Neural progenitor cell (in vitro differentiated cells): ENCODE measurements around the gene PHEX. TPM values are rescaled to one million over a fixed set of nuclear protein-coding genes. Genes with fewer than 3 reads are reported as not detected.

Experiments
- DNase-seq: peaks from one replicate; pipeline ENCODE4 v3.0.0-alpha.2; 2016; ENCODE audit warnings: low spot score
- H2AFZ ChIP-seq: fragments of 200-600 bp; sonication (generic); replicated peaks from 2 replicates; pipeline ENCODE4 v1.6.1; 2016; ENCODE audit warnings: antibody characterized with exemption
- H3F3A ChIP-seq: fragments of 200-600 bp; sonication (generic); 2 replicates; pipeline ENCODE4 v1.6.1; 2016; ENCODE audit warnings: antibody characterized with exemption, low read depth
- H3K27ac ChIP-seq: fragments of 200-600 bp; sonication (generic); 2 replicates; pipeline ENCODE4 v1.5.1; 2016; ENCODE audit warnings: mild to moderate bottlenecking
- H3K27me3 ChIP-seq: fragments of 200-600 bp; sonication (generic); 2 replicates; pipeline ENCODE4 v1.6.1; 2016; ENCODE audit warnings: mild to moderate bottlenecking, moderate library complexity
- H3K36me3 ChIP-seq: fragments of 200-600 bp; sonication (generic); 2 replicates; pipeline ENCODE4 v1.5.1; 2016
- H3K4me1 ChIP-seq: fragments of 200-600 bp; sonication (generic); 2 replicates; pipeline ENCODE4 v1.6.1; 2016; ENCODE audit warnings: mixed run types
- H3K4me2 ChIP-seq: fragments of 200-600 bp; sonication (generic); 2 replicates; pipeline ENCODE4 v1.6.1; 2016
- H3K4me3 ChIP-seq: fragments of 200-600 bp; sonication (generic); 2 replicates; pipeline ENCODE4 v1.5.1; 2016
- H3K79me2 ChIP-seq: fragments of 200-600 bp; sonication (generic); 2 replicates; pipeline ENCODE4 v1.6.1; 2016; ENCODE audit warnings: low read depth
- H3K9ac ChIP-seq: fragments of 200-600 bp; sonication (generic); 2 replicates; pipeline ENCODE4 v1.6.1; 2016
- H3K9me3 ChIP-seq: fragments of 200-600 bp; sonication (generic); 2 replicates; pipeline ENCODE4 v1.5.1; 2016; ENCODE audit warnings: low read depth
- H4K20me1 ChIP-seq: fragments of 200-600 bp; sonication (generic); 2 replicates; pipeline ENCODE4 v1.6.1; 2016; ENCODE audit warnings: low read depth
- H3K27ac Mint-ChIP-seq: 3 replicates; pipeline ENCODE4 v1.8.0; 2021; ENCODE audit warnings: mixed read lengths
- H3K27me3 Mint-ChIP-seq: 2 replicates; pipeline ENCODE4 v1.8.0; 2022; ENCODE audit warnings: low read depth, mild to moderate bottlenecking, inconsistent platforms, moderate library complexity, mixed read lengths; ENCODE audit not compliant: insufficient read depth
- H3K36me3 Mint-ChIP-seq: 3 replicates; pipeline ENCODE4 v1.8.0; 2021; ENCODE audit warnings: mixed read lengths
- H3K4me1 Mint-ChIP-seq: 3 replicates; pipeline ENCODE4 v1.8.0; 2021; ENCODE audit warnings: mixed read lengths
- H3K4me3 Mint-ChIP-seq: 3 replicates; pipeline ENCODE4 v1.8.0; 2021; ENCODE audit warnings: mild to moderate bottlenecking, moderate library complexity, mixed read lengths
- H3K9me3 Mint-ChIP-seq: 3 replicates; pipeline ENCODE4 v1.8.0; 2020; ENCODE audit warnings: mixed read lengths
- CTCF ChIP-seq: fragments of 200-600 bp; sonication (generic); IDR thresholded peaks from 2 replicates; pipeline ENCODE4 v1.5.1; 2017; ENCODE audit warnings: antibody characterized with exemption, mild to moderate bottlenecking
- EZH2 ChIP-seq: fragments of 200-600 bp; sonication (generic); IDR thresholded peaks from 2 replicates; pipeline ENCODE4 v1.6.1; 2017; ENCODE audit warnings: antibody characterized with exemption, mild to moderate bottlenecking, moderate library complexity
- EZH2phosphoT487 ChIP-seq: fragments of 200-600 bp; sonication (generic); IDR thresholded peaks from 2 replicates; pipeline ENCODE4 v1.6.1; 2017; ENCODE audit warnings: antibody characterized with exemption
- total RNA-seq: library from RNA; depleted of rRNA; stranded (reverse); fragments of >200 nt; gene quantifications from 2 replicates; pipeline ENCODE4 v1.2.3, GENCODE V29; 2015; ENCODE audit warnings: low replicate concordance

The PHEX gene
- total RNA-seq, 1 donor from 2014 or later = 0.07 TPM

- H3K4me3 ChIP-seq = no peak overlapping the region
- no peak overlapping the region for H3K27ac ChIP-seq
- H3K27me3 Mint-ChIP-seq = peaks cover 2% of the 10 kb centered on the region
- H3K79me2 ChIP-seq = no peaks in the 10 kb centered on the region
- H3K4me2 ChIP-seq = no peak overlapping the region
- H3K4me3 Mint-ChIP-seq = no peak overlapping the region
- H3K4me1 ChIP-seq = no peaks in the 10 kb centered on the region
- no peaks in the 10 kb centered on the region for H3K27me3 ChIP-seq
- no peaks in the 10 kb centered on the region for H3F3A ChIP-seq
- no peaks in the 10 kb centered on the region for H3K4me1 Mint-ChIP-seq
- H2AFZ ChIP-seq = no peak overlapping the region
- DNase-seq = no peak
- H3K27ac Mint-ChIP-seq = no peak overlapping the region
- peaks cover 11% of the 10 kb centered on the region for H3K9me3 Mint-ChIP-seq
- no peaks in the 10 kb centered on the region for H3K36me3 ChIP-seq
- H3K9ac ChIP-seq = no peak overlapping the region
- TF ChIP-seq CTCF (no peak), EZH2 (no peak), EZH2phosphoT487 (no peak)
- H3K36me3 Mint-ChIP-seq = peaks cover 24% of the 10 kb centered on the region
- peaks cover 3% of the 10 kb centered on the region for H3K9me3 ChIP-seq
- no peaks in the 10 kb centered on the region for H4K20me1 ChIP-seq
These were observed 35.2 kb upstream of the PHEX start for GRCh38 chrX:21996872-21997455.

- H3K4me1 Mint-ChIP-seq = no peaks in the 10 kb centered on the region
- no peak overlapping the region for H3K27ac Mint-ChIP-seq
- Histone ChIP-seq H3K4me3 (no peak overlapping the region), H3K27ac (no peak overlapping the region), H3K4me1 (no peaks in the 10 kb centered on the region), H3K4me2 (no peak overlapping the region), H4K20me1 (no peaks in the 10 kb centered on the region), H3K9me3 (peaks cover 3% of the 10 kb centered on the region), H2AFZ (no peak overlapping the region), H3K9ac (no peak overlapping the region), H3F3A (no peaks in the 10 kb centered on the region), H3K79me2 (no peaks in the 10 kb centered on the region), H3K27me3 (no peaks in the 10 kb centered on the region), H3K36me3 (no peaks in the 10 kb centered on the region)
- peaks cover 26% of the 10 kb centered on the region for H3K36me3 Mint-ChIP-seq
- H3K4me3 Mint-ChIP-seq = no peak overlapping the region
- TF ChIP-seq EZH2phosphoT487 = no peak
- no peak for TF ChIP-seq EZH2
- no peak for TF ChIP-seq CTCF
- peaks cover 2% of the 10 kb centered on the region for H3K27me3 Mint-ChIP-seq
- DNase-seq = no peak
- H3K9me3 Mint-ChIP-seq = peaks cover 16% of the 10 kb centered on the region
These were observed 34.1 kb upstream of the PHEX start for GRCh38 chrX:21998037-21998436.

GRCh38 chrX:22004866-22005265, 27.3 kb upstream of the PHEX start:
- H3K9ac ChIP-seq = no peak overlapping the region
- peaks cover 40% of the 10 kb centered on the region for H3K36me3 Mint-ChIP-seq
- H3K4me2 ChIP-seq = no peak overlapping the region
- TF ChIP-seq EZH2 (no peak), EZH2phosphoT487 (no peak), CTCF (no peak)
- H3K9me3 Mint-ChIP-seq = peaks cover 35% of the 10 kb centered on the region
- no peak overlapping the region for H2AFZ ChIP-seq
- no peaks in the 10 kb centered on the region for H3K4me1 ChIP-seq
- H3K27ac ChIP-seq = no peak overlapping the region
- H3K4me1 Mint-ChIP-seq = no peaks in the 10 kb centered on the region
- no peaks in the 10 kb centered on the region for H3K27me3 Mint-ChIP-seq
- no peak for DNase-seq
- peaks cover 4% of the 10 kb centered on the region for H3K9me3 ChIP-seq
- H3K79me2 ChIP-seq = no peaks in the 10 kb centered on the region
- no peaks in the 10 kb centered on the region for H3K27me3 ChIP-seq
- no peak overlapping the region for H3K4me3 Mint-ChIP-seq
- H3K4me3 ChIP-seq = no peak overlapping the region
- no peaks in the 10 kb centered on the region for H3K36me3 ChIP-seq
- H3F3A ChIP-seq = no peaks in the 10 kb centered on the region
- H4K20me1 ChIP-seq = no peaks in the 10 kb centered on the region
- H3K27ac Mint-ChIP-seq = no peak overlapping the region
